Fibroblast of lung (primary cell): ENCODE results near the gene KRT76.

Experiments used
- EZH2 ChIP-seq: IDR thresholded peaks from 2 replicates; pipeline ENCODE4 v1.5.1; 2012; ENCODE audit warnings: low read length, control low read depth, mild to moderate bottlenecking; ENCODE audit errors: missing control alignments
- TF ChIP-seq, protein P1 (sequence below), 2 donors: IDR thresholded peaks in 1 of 2; conservative IDR thresholded peaks in 1 of 2; 1 replicate in 1 of 2; 2 replicates in 1 of 2; pipeline ENCODE4 v1.5.1; 2011 to 2012; ENCODE audit warnings: low read length in 2 of 2, control low read depth in 1 of 2, inconsistent platforms in 1 of 2, low read depth in 1 of 2, mild to moderate bottlenecking in 1 of 2

DNA sequence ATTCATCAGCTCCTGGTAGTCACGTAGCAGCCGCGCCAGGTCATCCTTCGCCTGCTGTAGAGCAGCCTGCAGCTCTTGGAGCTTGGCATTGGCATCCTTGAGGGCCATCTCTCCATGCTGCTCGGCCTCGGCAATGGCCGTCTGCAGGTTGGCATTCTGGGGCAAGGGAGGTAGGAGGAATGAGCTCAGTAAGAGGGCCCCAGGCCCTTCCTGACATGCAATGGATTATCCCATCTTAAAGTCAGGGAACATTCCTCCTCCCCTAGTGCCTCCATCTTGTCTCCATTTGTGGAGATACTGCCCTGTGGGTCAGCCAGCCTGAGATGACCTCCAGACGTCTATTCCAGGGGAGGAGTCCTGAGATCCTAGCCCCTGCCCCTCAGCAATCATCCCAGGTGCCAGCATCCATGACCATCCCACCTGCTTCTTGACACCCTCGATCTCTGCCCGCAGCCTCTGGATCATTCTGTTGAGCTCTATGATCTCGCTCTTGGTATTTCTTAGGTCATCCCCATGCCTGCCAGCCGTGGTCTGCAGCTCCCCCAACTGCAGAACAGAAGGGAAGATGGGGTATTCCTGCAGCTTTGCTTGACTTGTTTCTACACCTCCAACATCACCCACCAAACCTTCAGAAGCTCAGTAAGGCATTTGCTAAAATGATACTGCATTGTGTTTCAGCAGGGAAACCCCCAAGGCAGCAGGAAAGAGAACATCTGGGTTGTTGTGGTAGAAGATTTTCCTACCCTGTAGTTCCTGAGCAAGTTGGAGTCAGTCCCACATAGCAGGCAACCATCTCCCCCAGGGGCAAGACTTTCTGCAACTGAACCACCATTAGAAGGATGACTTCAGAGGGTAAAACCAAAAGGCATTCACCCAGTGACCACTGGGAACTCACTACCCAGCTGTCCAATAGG lies 14.4 kb upstream of the KRT76 start:
- TF ChIP-seq, protein P1, sequence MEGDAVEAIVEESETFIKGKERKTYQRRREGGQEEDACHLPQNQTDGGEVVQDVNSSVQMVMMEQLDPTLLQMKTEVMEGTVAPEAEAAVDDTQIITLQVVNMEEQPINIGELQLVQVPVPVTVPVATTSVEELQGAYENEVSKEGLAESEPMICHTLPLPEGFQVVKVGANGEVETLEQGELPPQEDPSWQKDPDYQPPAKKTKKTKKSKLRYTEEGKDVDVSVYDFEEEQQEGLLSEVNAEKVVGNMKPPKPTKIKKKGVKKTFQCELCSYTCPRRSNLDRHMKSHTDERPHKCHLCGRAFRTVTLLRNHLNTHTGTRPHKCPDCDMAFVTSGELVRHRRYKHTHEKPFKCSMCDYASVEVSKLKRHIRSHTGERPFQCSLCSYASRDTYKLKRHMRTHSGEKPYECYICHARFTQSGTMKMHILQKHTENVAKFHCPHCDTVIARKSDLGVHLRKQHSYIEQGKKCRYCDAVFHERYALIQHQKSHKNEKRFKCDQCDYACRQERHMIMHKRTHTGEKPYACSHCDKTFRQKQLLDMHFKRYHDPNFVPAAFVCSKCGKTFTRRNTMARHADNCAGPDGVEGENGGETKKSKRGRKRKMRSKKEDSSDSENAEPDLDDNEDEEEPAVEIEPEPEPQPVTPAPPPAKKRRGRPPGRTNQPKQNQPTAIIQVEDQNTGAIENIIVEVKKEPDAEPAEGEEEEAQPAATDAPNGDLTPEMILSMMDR (conservative IDR thresholded peaks at IDR 0.05 in 1 of 2, IDR thresholded peaks at IDR 0.05 in 1 of 2; ENCODE audit: low read depth in 1 of 2, low read length in 2 of 2): no peak
- TF ChIP-seq EZH2: no peak
